Muscle layer of duodenum (tissue), 2 donors: ENCODE data around the gene KIF13A.

Experiments
- H3K27ac ChIP-seq: one replicate; pipeline ENCODE4 v1.7.0; 2013; ENCODE audit warnings: mild to moderate bottlenecking, low read length
- H3K27me3 ChIP-seq: one replicate; pipeline ENCODE4 v1.7.0; 2013; ENCODE audit warnings: low read depth, mild to moderate bottlenecking, control low read depth, low read length
- H3K36me3 ChIP-seq, 2 donors: one replicate each; pipeline ENCODE4 v1.7.0; 2013; ENCODE audit warnings: low read length in 2 of 2, control low read depth in 1 of 2, mild to moderate bottlenecking in 1 of 2; ENCODE audit not compliant: insufficient read depth in 2 of 2, control insufficient read depth in 1 of 2
- H3K4me1 ChIP-seq, 2 donors: one replicate each; pipeline ENCODE4 v1.7.0; 2013; ENCODE audit warnings: low read length in 2 of 2, mild to moderate bottlenecking in 2 of 2, control low read depth in 1 of 2, moderate library complexity in 1 of 2; ENCODE audit not compliant: insufficient read depth in 2 of 2, control insufficient read depth in 1 of 2
- H3K4me3 ChIP-seq, 2 donors: one replicate each; pipeline ENCODE4 v1.7.0; 2013; ENCODE audit warnings: low read length in 2 of 2, low read depth in 1 of 2, mild to moderate bottlenecking in 1 of 2
- H3K9me3 ChIP-seq, 2 donors: one replicate each; pipeline ENCODE4 v1.7.0; 2013; ENCODE audit warnings: low read length in 2 of 2, control low read depth in 1 of 2, mild to moderate bottlenecking in 1 of 2; ENCODE audit not compliant: control insufficient read depth in 1 of 2
- donor health status: healthy.

The KIF13A gene

DNA sequence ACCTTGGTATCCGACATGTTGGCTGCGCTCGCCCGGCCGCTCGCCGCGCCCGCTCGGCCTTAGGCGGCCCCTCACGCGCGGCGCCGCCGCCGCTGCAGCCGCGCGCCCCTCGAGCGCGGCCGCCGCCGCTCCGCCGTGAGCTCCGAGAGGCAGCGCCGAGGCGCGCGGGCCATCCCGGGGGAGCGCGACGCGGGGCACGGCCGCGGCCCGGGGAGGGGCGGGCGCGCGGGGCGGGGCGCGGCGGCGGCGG, at the start of gene KIF13A:
KIF13A (minus strand) TSS at position 189 of the 250 bp plus-strand sequence; CDS start at position 17, 172 bp downstream.
- no peaks in the 10 kb centered on the region for H3K27me3 ChIP-seq
- H3K36me3 ChIP-seq = no peaks in the 10 kb centered on the region
- peak within 1 kb of the TSS; percentile 93 for H3K27ac ChIP-seq
- H3K9me3 ChIP-seq = no peaks in the 10 kb centered on the region
- H3K4me1 ChIP-seq = peaks cover 0 to 23% of the 10 kb centered on the region in 2 donors
- peak within 1 kb of the TSS; percentile 90 to 91 for H3K4me3 ChIP-seq

DNA sequence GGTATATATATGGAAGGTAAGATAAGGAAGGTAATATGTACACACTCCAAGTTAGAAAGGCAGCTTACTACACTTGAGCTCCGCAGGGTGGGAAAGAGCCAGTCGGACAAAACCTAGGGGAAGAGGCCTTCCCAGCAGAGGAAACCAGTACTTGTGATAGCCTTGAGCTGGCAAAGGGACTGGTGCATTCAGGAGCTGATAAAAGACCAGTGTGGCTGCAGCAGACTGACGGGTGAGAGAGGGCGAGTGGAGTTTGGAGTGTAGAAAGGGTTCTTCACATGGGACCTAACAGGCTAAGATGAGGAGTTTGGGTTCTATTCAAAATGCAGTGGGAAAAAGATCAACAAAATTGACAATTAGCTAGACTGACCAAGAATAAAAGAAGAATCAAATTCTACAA, 49.3 kb upstream of the KIF13A start:
- Histone ChIP-seq H3K27me3 (no peaks in the 10 kb centered on the region), H3K4me1 (peaks cover 0 to 3% of the 10 kb centered on the region in 2 donors), H3K36me3 (no peaks in the 10 kb centered on the region)

DNA sequence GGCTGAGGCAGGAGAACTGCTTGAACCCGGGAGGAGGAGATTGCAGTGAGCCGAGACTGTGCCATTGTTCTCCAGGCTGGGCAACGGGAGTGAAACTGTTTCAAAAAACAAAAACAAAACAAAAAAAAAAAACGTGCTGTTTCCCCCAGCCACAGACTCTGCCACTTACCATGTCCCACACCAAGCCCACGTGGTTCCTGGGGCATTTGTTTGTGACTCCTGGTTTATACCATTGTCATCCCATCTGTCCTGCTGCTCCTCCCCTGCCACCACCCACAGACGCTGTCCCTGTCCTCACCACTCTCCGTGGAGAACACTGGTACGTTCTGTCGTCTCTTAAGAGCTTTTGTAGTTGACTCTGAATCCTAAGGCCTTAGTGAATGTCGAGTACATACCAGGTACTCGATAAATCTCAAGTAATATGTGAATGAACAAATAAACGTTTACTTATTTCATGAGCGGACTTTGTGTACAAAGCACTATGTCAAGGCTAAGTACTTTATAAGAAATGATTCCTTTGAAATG, 48.0 kb upstream of the KIF13A start:
- H3K9me3 ChIP-seq = no peaks in the 10 kb centered on the region
- no peak overlapping the region for H3K27ac ChIP-seq
- no peaks in the 10 kb centered on the region for H3K27me3 ChIP-seq
- H3K4me3 ChIP-seq = no peak overlapping the region
- H3K4me1 ChIP-seq = peaks cover 0 to 3% of the 10 kb centered on the region in 2 donors
- no peaks in the 10 kb centered on the region for H3K36me3 ChIP-seq

More for the DNA sequence above, 49.3 kb upstream of the KIF13A start:
- no peaks in the 10 kb centered on the region for H3K9me3 ChIP-seq
- no peak overlapping the region for H3K4me3 ChIP-seq
- H3K27ac ChIP-seq = no peak overlapping the region

DNA sequence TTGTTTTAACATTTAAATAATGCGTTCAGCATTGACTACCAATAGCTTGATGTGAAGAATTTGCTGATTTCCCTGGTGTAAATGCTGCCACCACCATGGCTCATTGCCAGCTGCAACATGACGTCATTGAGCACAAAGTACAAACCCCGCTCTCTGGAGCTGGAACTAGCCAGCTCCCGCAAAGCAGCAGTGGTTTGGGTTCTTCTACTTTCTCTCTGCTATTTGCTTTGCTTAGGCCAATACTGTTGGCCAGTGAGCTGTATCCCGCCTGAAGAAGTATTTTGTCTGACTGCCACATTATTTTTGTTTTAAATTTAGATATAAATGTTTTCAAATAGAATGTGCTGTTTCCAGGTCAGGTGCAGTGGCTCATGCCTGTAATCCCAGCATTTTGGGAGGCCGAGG, 47.4 kb upstream of the KIF13A start:
- Histone ChIP-seq H3K27ac (no peak overlapping the region), H3K27me3 (no peaks in the 10 kb centered on the region), H3K4me1 (peaks cover 0 to 3% of the 10 kb centered on the region in 2 donors), H3K36me3 (no peaks in the 10 kb centered on the region), H3K4me3 (no peak overlapping the region), H3K9me3 (no peaks in the 10 kb centered on the region)

DNA sequence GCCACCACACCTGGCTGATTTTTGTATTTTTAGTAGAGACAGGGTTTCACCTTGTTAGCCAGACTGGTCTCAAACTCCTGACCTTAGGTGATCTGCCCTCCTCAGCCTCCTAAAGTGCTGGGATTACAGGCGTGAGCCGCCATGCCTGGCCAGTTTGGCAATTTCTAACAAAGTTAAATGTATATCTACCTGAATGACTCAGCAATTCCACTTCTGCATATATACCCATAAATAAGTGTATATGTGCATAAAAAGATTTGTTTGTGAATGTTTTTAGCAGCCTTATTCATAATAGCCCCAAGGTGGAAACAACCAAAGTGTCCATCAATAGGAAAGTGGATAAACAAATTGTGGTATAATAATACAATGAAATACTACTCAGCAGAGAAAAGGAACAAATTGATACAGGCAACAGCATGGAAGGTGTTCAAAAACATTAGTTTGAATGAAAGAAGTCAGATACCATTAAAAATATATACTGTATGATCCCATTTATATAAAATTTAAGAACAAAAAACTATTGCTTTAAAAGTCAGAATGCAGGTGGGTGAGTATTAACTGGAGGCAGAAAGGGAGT, 44.3 kb upstream of the KIF13A start:
- no peak overlapping the region for H3K27ac ChIP-seq
- no peaks in the 10 kb centered on the region for H3K9me3 ChIP-seq
- peaks cover 0 to 3% of the 10 kb centered on the region in 2 donors for H3K4me1 ChIP-seq

DNA sequence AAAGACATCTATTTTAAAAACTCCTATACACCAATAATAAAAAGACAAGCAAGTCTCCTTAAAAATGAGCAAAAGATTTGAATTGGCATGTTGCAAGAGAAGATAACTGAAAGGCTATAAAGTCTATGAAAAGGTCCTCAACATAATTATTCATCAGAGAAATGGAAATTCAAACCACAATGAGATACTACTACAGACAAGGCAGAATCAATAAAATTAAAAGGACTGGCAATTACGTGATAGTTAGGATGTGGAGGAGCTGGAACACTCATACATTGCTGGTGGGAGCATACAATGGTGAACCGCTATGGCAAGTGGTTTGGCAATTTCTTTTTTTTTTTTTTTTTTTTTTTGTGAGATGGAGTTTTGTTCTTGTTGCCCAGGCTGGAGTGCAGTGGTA, 43.8 kb upstream of the KIF13A start:
- Histone ChIP-seq H3K4me1 (peaks cover 0 to 3% of the 10 kb centered on the region in 2 donors), H3K9me3 (no peaks in the 10 kb centered on the region), H3K36me3 (no peaks in the 10 kb centered on the region), H3K4me3 (no peak overlapping the region), H3K27ac (no peak overlapping the region), H3K27me3 (no peaks in the 10 kb centered on the region)

More for the DNA sequence above, 44.3 kb upstream of the KIF13A start:
- Histone ChIP-seq H3K36me3 (no peaks in the 10 kb centered on the region), H3K27me3 (no peaks in the 10 kb centered on the region), H3K4me3 (no peak overlapping the region)

DNA sequence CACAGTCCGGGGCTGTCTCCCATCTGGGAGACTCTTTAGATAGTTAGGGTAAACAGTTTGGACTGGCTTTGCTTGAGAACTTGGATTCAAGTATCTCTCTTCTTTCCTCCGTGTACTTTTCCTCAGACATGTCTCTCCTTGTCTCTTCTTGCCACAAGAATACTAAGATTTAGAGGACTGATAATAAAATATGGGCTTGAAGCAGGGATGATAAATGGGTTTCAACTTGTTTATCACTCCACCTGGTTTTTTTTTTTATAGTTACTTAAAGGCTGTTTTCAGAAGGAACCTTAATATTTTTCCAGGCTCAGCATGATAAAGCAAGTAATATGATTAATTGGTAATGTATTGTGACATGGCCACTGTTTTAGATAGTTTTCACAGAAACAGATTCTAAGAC, 40.9 kb upstream of the KIF13A start:
- Histone ChIP-seq H3K4me1 (peaks cover 0 to 3% of the 10 kb centered on the region in 2 donors), H3K9me3 (no peaks in the 10 kb centered on the region), H3K27ac (no peak overlapping the region), H3K36me3 (no peaks in the 10 kb centered on the region), H3K4me3 (no peak overlapping the region), H3K27me3 (no peaks in the 10 kb centered on the region)

DNA sequence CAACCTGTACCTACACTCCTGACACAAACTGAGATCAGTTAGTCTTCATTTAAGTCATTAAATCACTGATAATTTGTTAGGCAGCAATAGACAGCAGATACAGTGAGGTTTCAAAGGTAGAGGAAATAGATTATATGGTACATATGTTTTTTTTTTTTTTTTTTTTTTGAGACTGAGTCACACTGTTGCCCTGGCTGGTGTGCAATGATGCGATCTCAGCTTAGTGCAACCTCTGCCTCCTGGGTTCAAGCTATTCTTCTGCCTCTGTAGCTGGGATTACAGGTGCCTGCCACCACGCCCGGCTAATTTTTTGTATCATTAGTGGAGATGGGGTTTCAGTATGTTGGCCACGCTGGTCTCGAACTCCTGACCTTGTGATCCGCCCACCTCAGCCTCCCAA, 38.2 kb upstream of the KIF13A start:
- Histone ChIP-seq H3K4me3 (no peak overlapping the region), H3K9me3 (no peaks in the 10 kb centered on the region), H3K27ac (no peak overlapping the region), H3K36me3 (no peaks in the 10 kb centered on the region), H3K27me3 (no peaks in the 10 kb centered on the region), H3K4me1 (peaks cover 0 to 5% of the 10 kb centered on the region in 2 donors)

DNA sequence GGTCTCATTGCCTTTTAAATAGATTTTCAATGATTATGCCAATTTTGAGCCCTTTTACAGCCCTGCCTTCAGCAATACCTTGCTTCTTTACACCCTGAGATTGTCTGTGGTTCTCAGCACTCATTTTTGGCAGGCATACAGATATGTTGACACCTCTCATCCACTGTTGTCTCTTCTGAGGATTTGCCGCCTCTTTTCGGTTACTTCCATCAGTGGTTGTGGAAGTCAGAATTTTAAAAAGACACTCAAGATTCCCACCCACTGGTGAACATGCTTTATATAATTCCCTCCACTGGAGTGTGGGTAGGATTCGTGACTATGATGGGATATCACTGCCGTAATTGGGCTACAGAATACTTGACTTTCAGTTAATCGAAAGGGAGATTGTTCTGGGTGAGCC, 37.4 kb upstream of the KIF13A start:
- Histone ChIP-seq H3K36me3 (no peaks in the 10 kb centered on the region), H3K27ac (no peak overlapping the region), H3K27me3 (no peaks in the 10 kb centered on the region), H3K9me3 (no peaks in the 10 kb centered on the region), H3K4me1 (peaks cover 0 to 5% of the 10 kb centered on the region in 2 donors), H3K4me3 (no peak overlapping the region)

DNA sequence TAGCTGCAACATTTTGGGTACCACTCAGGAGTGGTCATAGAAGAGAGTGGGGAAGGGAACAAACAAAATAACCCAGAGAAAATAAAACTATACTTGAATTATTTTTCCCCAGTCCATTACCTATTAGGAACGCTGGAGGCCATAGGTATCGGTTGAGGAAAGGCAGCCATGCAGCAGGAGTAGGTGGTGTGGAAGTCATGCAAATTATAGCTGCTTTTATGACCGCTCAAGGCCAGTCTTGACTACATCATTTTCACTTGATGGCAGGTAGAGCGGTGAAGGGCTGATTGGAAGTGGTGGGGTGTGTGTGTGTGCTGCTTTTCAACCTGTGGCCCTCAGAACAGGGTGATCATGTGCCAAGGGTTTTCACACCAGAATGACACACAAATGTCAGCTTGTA, 36.5 kb upstream of the KIF13A start:
- H3K4me1 ChIP-seq = peaks cover 0 to 5% of the 10 kb centered on the region in 2 donors
- no peaks in the 10 kb centered on the region for H3K9me3 ChIP-seq
- no peak overlapping the region for H3K4me3 ChIP-seq
- H3K27ac ChIP-seq = no peak overlapping the region
- H3K36me3 ChIP-seq = no peaks in the 10 kb centered on the region
- no peaks in the 10 kb centered on the region for H3K27me3 ChIP-seq

DNA sequence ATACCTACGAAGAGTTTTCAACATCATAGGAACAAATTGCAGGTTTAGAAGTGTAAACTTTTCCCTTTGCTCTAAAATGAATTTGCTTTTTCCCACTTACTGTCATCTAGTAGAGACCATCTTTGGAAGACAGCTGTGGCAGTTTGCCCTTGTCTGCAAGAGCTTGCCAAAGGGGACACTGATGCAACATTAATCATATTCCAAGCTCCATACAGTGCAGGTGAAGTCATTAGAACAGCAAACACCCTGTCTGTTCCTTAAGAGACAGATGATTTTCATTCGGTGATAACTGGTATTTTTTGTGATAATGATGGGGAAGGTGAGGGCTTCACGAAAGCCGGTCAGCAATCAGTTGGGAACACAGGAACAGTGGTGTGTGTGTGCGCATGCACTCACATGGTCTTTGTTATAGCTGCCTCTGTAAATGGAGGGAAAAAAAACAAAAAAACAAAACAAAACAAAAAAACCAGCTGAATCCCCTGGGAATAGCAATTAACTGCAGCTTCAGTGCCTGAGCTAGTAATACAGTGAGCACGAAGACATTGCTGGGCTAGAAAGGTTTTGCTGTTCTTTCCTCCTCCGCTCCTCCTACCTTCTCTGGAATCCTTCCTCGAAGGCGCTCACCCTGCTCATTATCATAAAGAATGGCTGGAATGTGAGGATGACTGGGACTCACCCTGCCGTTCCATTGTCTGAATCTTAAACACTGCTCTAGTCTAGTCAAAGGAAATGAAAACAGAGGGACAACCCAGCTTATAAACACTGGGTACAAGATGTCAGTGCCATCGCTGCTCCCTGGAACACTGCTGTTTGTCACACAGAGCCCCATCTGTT, 35.2 kb upstream of the KIF13A start:
- Histone ChIP-seq H3K4me3 (no peak overlapping the region), H3K27ac (no peak overlapping the region), H3K9me3 (no peaks in the 10 kb centered on the region), H3K36me3 (no peaks in the 10 kb centered on the region), H3K27me3 (no peaks in the 10 kb centered on the region), H3K4me1 (peaks cover 0 to 5% of the 10 kb centered on the region in 2 donors)
